ENCODE data around the gene SLC35F1. TPM values are rescaled to one million over a fixed set of nuclear protein-coding genes. Genes with fewer than 3 reads are reported as not detected.

SLC35F1 gene
- total and polyA plus RNA-seq, 9 of the 15 experiments (the other 6 are each of a cell fraction or from before 2014, with no cell fraction given) = 0.03 to 0.06 TPM; not detected in 7

DNA sequence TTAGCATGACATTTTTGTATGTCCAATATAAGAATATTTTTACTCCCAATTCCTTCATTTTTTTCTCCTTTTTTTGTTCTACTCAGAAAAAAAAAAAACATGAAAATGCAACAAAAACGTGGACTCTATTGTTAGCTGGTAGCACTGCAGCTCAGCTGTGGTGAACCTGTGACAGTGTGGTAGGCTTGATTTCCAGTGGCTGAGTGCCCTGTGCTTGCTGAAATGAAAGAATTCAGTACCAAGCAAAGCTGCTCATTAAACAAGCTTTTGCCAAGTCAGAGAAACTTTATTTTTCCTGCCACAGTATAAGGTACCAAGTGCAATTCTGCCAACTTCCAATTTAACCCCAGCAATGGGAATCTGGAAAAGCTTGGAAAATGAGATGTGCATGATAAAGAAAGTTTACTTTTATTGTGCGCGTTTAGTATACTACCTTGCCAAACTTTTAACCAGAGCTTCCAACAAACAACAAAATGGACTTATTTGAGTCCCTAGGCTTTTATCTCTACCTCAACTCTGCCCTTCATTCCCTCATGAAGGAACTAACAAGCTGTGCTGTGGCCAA, 215.2 kb downstream of the SLC35F1 start:
- Histone ChIP-seq H2AFZ (ENCODE audit: low read depth, low read length) (no peak overlapping the region), H3K79me2 (ENCODE audit: control insufficient read depth, insufficient read depth, low read length) (no peaks in the 10 kb centered on the region), H3K9me1 (ENCODE audit: control insufficient read depth, insufficient read depth, low read length) (no peaks in the 10 kb centered on the region), H3K4me1 (replicated peaks in 1 of 2; ENCODE audit: control insufficient read depth in 2 of 2, insufficient read depth in 2 of 2, low read length in 2 of 2) (no peaks in the 10 kb centered on the region), H3K36me3 (ENCODE audit: control insufficient read depth, insufficient read depth, low read length) (no peaks in the 10 kb centered on the region), H3K27me3 (ENCODE audit: control insufficient read depth in 2 of 2, insufficient read depth in 2 of 2, low read length in 2 of 2) (no peaks in the 10 kb centered on the region), H3K4me2 (ENCODE audit: insufficient read depth, low read length) (no peak overlapping the region), H4K20me1 (replicated peaks; ENCODE audit: control insufficient read depth, insufficient read depth, low read length) (no peaks in the 10 kb centered on the region), H3K27ac (ENCODE audit: extremely low read depth, low read depth, low read length) (no peak overlapping the region), H3K9ac (ENCODE audit: insufficient read depth in 1 of 2, low read depth in 2 of 2, low read length in 2 of 2) (no peak overlapping the region), H3K4me3 (no peak overlapping the region), H3K9me3 (replicated peaks; ENCODE audit: control insufficient read depth, insufficient read depth, low read depth, low read length) (no peaks in the 10 kb centered on the region)
- intact Hi-C loops (cut with micrococcal nuclease) = no loop called here
- BruUV-seq (replicated peaks) = no TSS peak
- in situ Hi-C loops (cut with MboI) = no loop called here
- ChIA-PET POLR2A (no interaction called here), CTCF (ENCODE audit: low intra/inter-chr PET ratio) (no interaction called here)
- TF ChIP-seq, protein P1, sequence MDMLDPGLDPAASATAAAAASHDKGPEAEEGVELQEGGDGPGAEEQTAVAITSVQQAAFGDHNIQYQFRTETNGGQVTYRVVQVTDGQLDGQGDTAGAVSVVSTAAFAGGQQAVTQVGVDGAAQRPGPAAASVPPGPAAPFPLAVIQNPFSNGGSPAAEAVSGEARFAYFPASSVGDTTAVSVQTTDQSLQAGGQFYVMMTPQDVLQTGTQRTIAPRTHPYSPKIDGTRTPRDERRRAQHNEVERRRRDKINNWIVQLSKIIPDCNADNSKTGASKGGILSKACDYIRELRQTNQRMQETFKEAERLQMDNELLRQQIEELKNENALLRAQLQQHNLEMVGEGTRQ (CRISPR knock-in tag; IDR thresholded peaks at IDR 0.05) = no peak
- TF ChIP-seq, protein P2, sequence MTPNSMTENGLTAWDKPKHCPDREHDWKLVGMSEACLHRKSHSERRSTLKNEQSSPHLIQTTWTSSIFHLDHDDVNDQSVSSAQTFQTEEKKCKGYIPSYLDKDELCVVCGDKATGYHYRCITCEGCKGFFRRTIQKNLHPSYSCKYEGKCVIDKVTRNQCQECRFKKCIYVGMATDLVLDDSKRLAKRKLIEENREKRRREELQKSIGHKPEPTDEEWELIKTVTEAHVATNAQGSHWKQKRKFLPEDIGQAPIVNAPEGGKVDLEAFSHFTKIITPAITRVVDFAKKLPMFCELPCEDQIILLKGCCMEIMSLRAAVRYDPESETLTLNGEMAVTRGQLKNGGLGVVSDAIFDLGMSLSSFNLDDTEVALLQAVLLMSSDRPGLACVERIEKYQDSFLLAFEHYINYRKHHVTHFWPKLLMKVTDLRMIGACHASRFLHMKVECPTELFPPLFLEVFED (CRISPR knock-in tag; conservative IDR thresholded peaks at IDR 0.05) = no peak
- TF ChIP-seq RBM14 (IDR thresholded peaks at IDR 0.05; ENCODE audit: borderline replicate concordance, insufficient read depth, low read depth, low read length) (no peak), ZBTB1 (CRISPR knock-in tag; IDR thresholded peaks at IDR 0.05; ENCODE audit: borderline replicate concordance, low read depth) (no peak), ZNF668 (CRISPR knock-in tag; IDR thresholded peaks at IDR 0.05) (no peak), NR3C1 (CRISPR knock-in tag; IDR thresholded peaks at IDR 0.05) (no peak), TARDBP (IDR thresholded peaks at IDR 0.05) (no peak), ZNF444 (CRISPR knock-in tag; IDR thresholded peaks at IDR 0.05) (no peak), MAFG (tag; conservative IDR thresholded peaks at IDR 0.05) (no peak), NELFE (IDR thresholded peaks at IDR 0.05; ENCODE audit: insufficient read depth, insufficient read length) (no peak), NBN (IDR thresholded peaks at IDR 0.05; ENCODE audit: low read depth) (no peak)
- 0% methylated on average over 3 of the region's 3 CpGs for WGBS (ENCODE audit: insufficient coverage, low coverage, missing lambda C conversion rate)
- DNase-seq (ENCODE audit: extremely low read depth in 1 of 4, low spot score in 3 of 4) (no peak), ATAC-seq (no peak), FAIRE-seq (no peak)
